CD14-positive monocyte (primary cell): ENCODE measurements around the gene TMA16. TPM values are rescaled to one million over a fixed set of nuclear protein-coding genes. Genes with fewer than 3 reads are reported as not detected.
A peak's percentile ranks its signal among the peaks of the same experiment; 100 is the strongest.

Experiments
- DNase-seq, 3 donors: peaks; one replicate each; pipeline ENCODE4 v3.0.0-alpha.2; 2011 to 2022
- H2AFZ ChIP-seq: 2 replicates; pipeline ENCODE4 v1.6.0; 2012; ENCODE audit warnings: mild to moderate bottlenecking, low read depth, low read length, inconsistent platforms; ENCODE audit not compliant: insufficient read depth, poor library complexity, severe bottlenecking
- H3K27ac ChIP-seq, 2 donors: 1 replicate in 1 of 2; 2 replicates in 1 of 2; pipeline ENCODE4 v1.5.1; 2012 to 2013; ENCODE audit warnings: low read length in 2 of 2, control low read depth in 1 of 2, inconsistent platforms in 1 of 2, low read depth in 1 of 2, mild to moderate bottlenecking in 1 of 2
- H3K27me3 ChIP-seq, 2 donors: one replicate each; pipeline versions ENCODE4 v1.6.0 to v1.6.1; 2011 to 2013; ENCODE audit warnings: low read length in 2 of 2; ENCODE audit not compliant: control insufficient read depth in 2 of 2, insufficient read depth in 2 of 2
- H3K36me3 ChIP-seq, 2 donors: replicated peaks in 1 of 2; 1 replicate in 1 of 2; 2 replicates in 1 of 2; pipeline versions ENCODE4 v1.5.1 to v1.6.1; 2012 to 2013; ENCODE audit warnings: low read length in 2 of 2, control low read depth in 1 of 2, inconsistent platforms in 1 of 2, mild to moderate bottlenecking in 1 of 2; ENCODE audit not compliant: insufficient read depth in 2 of 2, control insufficient read depth in 1 of 2
- H3K4me1 ChIP-seq, 2 donors: 1 replicate in 1 of 2; 2 replicates in 1 of 2; pipeline versions ENCODE4 v1.5.1 to v1.6.1; 2012 to 2013; ENCODE audit warnings: low read length in 2 of 2, control low read depth in 1 of 2, inconsistent platforms in 1 of 2, mild to moderate bottlenecking in 1 of 2, moderate library complexity in 1 of 2; ENCODE audit not compliant: insufficient read depth in 2 of 2, control insufficient read depth in 1 of 2
- H3K4me2 ChIP-seq: replicated peaks from 2 replicates; pipeline ENCODE3; 2012; ENCODE audit warnings: low read length, moderate library complexity, mild to moderate bottlenecking; ENCODE audit not compliant: poor library complexity, severe bottlenecking; ENCODE audit errors: extremely low read depth
- H3K4me3 ChIP-seq, 3 experiments: fragments of 200-600 bp in 1 of 3; sonication (generic) in 1 of 3; replicated peaks in 1 of 3; 1 replicate in 2 of 3; 2 replicates in 1 of 3; pipeline ENCODE4 v1.5.1; 2011 to 2013; ENCODE audit warnings: low read length in 3 of 3, mild to moderate bottlenecking in 3 of 3, control low read depth in 2 of 3, low read depth in 2 of 3, inconsistent platforms in 1 of 3, moderate library complexity in 1 of 3
- H3K79me2 ChIP-seq: 2 replicates; pipeline ENCODE4 v1.6.0; 2012; ENCODE audit warnings: mild to moderate bottlenecking, control low read depth, inconsistent platforms, low read length, moderate library complexity; ENCODE audit not compliant: insufficient read depth
- H3K9ac ChIP-seq: 2 replicates; pipeline ENCODE4 v1.6.0; 2017; ENCODE audit warnings: low read length, mild to moderate bottlenecking; ENCODE audit not compliant: insufficient read depth, poor library complexity, severe bottlenecking
- H3K9me3 ChIP-seq, 2 donors: replicated peaks in 1 of 2; 1 replicate in 1 of 2; 2 replicates in 1 of 2; pipeline versions ENCODE4 v1.5.1 to v1.6.1; 2012 to 2013; ENCODE audit warnings: low read length in 2 of 2, control low read depth in 1 of 2; ENCODE audit not compliant: control insufficient read depth in 1 of 2, insufficient read depth in 1 of 2
- H4K20me1 ChIP-seq: 2 replicates; pipeline ENCODE4 v1.6.0; 2012; ENCODE audit warnings: mild to moderate bottlenecking, low read length, control low read depth, moderate library complexity; ENCODE audit not compliant: insufficient read depth
- H3K27ac Mint-ChIP-seq, 7 donors: one replicate each; pipeline ENCODE4 v1.8.0; 2020; ENCODE audit warnings: mild to moderate bottlenecking in 7 of 7, mixed read lengths in 7 of 7, moderate library complexity in 6 of 7, inconsistent platforms in 2 of 7
- H3K27me3 Mint-ChIP-seq, 3 donors: one replicate each; pipeline ENCODE4 v1.8.0; 2021 to 2022; ENCODE audit warnings: low read depth in 3 of 3, mild to moderate bottlenecking in 3 of 3, mixed read lengths in 3 of 3, moderate library complexity in 3 of 3, inconsistent platforms in 1 of 3
- H3K36me3 Mint-ChIP-seq, 2 donors: one replicate each; pipeline ENCODE4 v1.8.0; 2020; ENCODE audit warnings: mixed read lengths in 2 of 2, inconsistent platforms in 1 of 2, mild to moderate bottlenecking in 1 of 2
- H3K4me1 Mint-ChIP-seq: one replicate; pipeline ENCODE4 v1.8.0; 2020; ENCODE audit warnings: mild to moderate bottlenecking, mixed read lengths
- H3K4me3 Mint-ChIP-seq, 2 donors: one replicate each; pipeline ENCODE4 v1.8.0; 2020; ENCODE audit warnings: mild to moderate bottlenecking in 2 of 2, mixed read lengths in 2 of 2, moderate library complexity in 1 of 2
- H3K9me3 Mint-ChIP-seq, 7 donors: one replicate each; pipeline ENCODE4 v1.8.0; 2020 to 2022; ENCODE audit warnings: mixed read lengths in 7 of 7, mild to moderate bottlenecking in 6 of 7, moderate library complexity in 6 of 7, inconsistent platforms in 2 of 7
- CTCF ChIP-seq: fragments of 200-600 bp; IDR thresholded peaks from one replicate; pipeline ENCODE4 v1.8.0; 2022; ENCODE audit warnings: antibody characterized with exemption, mild to moderate bottlenecking
- WGBS: methylation state at CpG from one replicate; pipeline ENCODE4 v1.1.5; 2013; ENCODE audit warnings: missing lambda C conversion rate; ENCODE audit not compliant: insufficient coverage; 5-methylcytosine and 5-hydroxymethylcytosine counted together
- intact Hi-C, 2 donors: fragments of 100-400 bp; cut with micrococcal nuclease; formaldehyde crosslinking; loops; one replicate each; pipeline versions ENCODE4 v1.15.0 to v1.15.1; 2023
- polyA plus RNA-seq, 3 donors: library from polyadenylated mRNA; depleted of rRNA in 1 of 3; unstranded in 2 of 3; stranded (reverse) in 1 of 3; fragments of 300-500 nt in 2 of 3; fragments of >200 nt in 1 of 3; fragmentation: Illumina TruSeq in 2 of 3; gene quantifications; 1 replicate in 2 of 3; 2 replicates in 1 of 3; pipeline ENCODE4 v1.2.3, GENCODE V29; 2012 to 2021

The TMA16 gene
- polyA plus RNA-seq, 3 donors = 7.7 to 8.2 (median 8.2) TPM

- Histone ChIP-seq H3K79me2 (peaks cover 89% of the 10 kb centered on the region), H3K27me3 (no peaks in the 10 kb centered on the region), H3K36me3 (peaks cover 57 to 85% of the 10 kb centered on the region in 2 donors), H3K4me1 (peaks cover 11 to 19% of the 10 kb centered on the region in 2 donors), H3K27ac (peak overlapping the region in 1 of 2 donors; percentile 34), H3K4me3 (no peak overlapping the region), H3K9me3 (peaks cover 0 to 9% of the 10 kb centered on the region in 2 donors), H3K9ac (no peak overlapping the region), H3K4me2 (no peak overlapping the region), H4K20me1 (peaks cover 73% of the 10 kb centered on the region), H2AFZ (no peak overlapping the region)
- Mint-ChIP-seq H3K27ac (no peak overlapping the region), H3K36me3 (peaks cover 71 to 81% of the 10 kb centered on the region in 2 donors), H3K4me1 (peaks cover 45% of the 10 kb centered on the region), H3K27me3 (peaks cover 0 to 2% (median 0%) of the 10 kb centered on the region in 3 donors), H3K9me3 (peaks cover 7 to 10% (median 8%) of the 10 kb centered on the region in 7 donors), H3K4me3 (no peak overlapping the region)
- no CpG with 5 or more reads among the region's 6 CpGs for WGBS
- no peak for DNase-seq
- TF ChIP-seq CTCF = no peak
- intact Hi-C loops = no loop called here
Measured at GRCh38 chr4:163563592-163563991, 69.1 kb downstream of the TMA16 start.

- no CpG with 5 or more reads among the region's 2 CpGs for WGBS
- no peak for DNase-seq
- Histone ChIP-seq H3K4me2 (no peak overlapping the region), H3K27me3 (no peaks in the 10 kb centered on the region), H3K9ac (no peak overlapping the region), H3K36me3 (peaks cover 64 to 91% of the 10 kb centered on the region in 2 donors), H2AFZ (no peak overlapping the region), H3K9me3 (peaks cover 0 to 9% of the 10 kb centered on the region in 2 donors), H3K4me3 (no peak overlapping the region), H4K20me1 (peaks cover 76% of the 10 kb centered on the region), H3K79me2 (peaks cover 94% of the 10 kb centered on the region), H3K4me1 (peaks cover 5 to 12% of the 10 kb centered on the region in 2 donors), H3K27ac (no peak overlapping the region)
- no peak for TF ChIP-seq CTCF
- Mint-ChIP-seq H3K36me3 (peaks cover 77 to 87% of the 10 kb centered on the region in 2 donors), H3K27me3 (no peaks in the 10 kb centered on the region), H3K4me3 (no peak overlapping the region), H3K27ac (peak overlapping the region in 1 of 7 donors; percentile 23), H3K4me1 (peaks cover 43% of the 10 kb centered on the region), H3K9me3 (peaks cover 7 to 10% (median 8%) of the 10 kb centered on the region in 7 donors)
- intact Hi-C loops = no loop called here
Measured at GRCh38 chr4:163564221-163564720, 69.8 kb downstream of the TMA16 start.
